NCI-H1417 (cell line): ENCODE data around the gene OVCA2.
A peak's percentile ranks its signal among the peaks of the same experiment; 100 is the strongest.

Source experiments
- DNase-seq, 3 experiments: peaks; one replicate each; lab custom pipeline; 2025; lab: John Stamatoyannopoulos, UW

Gene OVCA2

DNA sequence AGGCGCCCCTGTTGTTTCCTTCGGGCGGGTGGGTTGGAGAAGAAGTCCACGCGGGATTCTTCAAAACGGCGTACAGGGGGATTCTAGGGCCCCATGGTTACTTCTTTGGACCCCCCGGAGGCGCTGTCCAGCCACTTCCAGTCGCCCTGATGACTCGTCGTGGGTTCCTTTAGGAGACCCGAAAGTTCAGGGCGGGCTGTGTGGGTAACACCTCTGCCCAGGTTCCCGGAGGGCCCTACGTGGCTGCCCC lies 12.4 kb downstream of the OVCA2 start:
- DNase-seq: no peak

DNA sequence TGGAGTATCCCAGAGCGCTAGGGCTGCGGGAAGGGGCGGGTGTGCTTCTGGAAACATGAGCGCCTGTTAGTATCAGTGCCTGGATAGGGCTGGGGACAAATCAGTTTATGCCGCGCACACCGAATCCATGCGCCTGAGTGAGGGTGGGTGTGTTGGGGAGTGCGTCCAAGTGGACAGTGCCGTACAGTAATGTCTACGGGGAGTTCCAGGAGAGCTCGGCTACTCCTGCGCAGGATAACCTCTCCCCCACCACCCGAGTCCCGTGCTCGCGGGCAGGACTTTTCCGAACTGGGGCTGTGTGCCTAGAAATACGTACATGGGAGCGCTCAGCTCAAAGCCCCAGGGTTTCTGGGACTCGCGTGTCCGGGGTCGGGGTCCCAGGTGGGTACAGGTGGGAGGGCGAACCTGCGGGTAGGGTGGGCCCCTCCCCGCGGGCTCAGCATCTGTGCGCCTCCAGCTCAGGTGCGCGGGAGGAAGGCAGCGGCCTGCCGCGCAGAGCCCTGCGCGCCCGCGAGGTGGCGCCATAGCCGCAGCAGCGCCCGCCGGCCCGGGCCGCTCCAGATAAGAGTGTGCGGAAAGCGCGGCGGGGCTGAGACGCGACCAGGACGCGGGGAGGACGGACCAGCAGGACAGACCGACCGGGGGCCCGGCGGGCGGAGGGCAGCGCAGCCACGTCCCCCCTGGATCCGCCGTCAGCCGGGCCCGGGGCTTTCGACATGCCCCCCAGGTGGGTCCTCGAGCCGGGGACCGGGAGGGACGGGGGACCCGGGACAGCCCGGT lies 12.9 kb downstream of the OVCA2 start, which contains the start of gene HIC1:
HIC1 (plus strand) TSS at position 592 of the 780 bp plus-strand sequence. CDS start 1,588 bp downstream, outside the sequence.
- DNase-seq: peak; percentile 32 to 58 (median 53)

DNA sequence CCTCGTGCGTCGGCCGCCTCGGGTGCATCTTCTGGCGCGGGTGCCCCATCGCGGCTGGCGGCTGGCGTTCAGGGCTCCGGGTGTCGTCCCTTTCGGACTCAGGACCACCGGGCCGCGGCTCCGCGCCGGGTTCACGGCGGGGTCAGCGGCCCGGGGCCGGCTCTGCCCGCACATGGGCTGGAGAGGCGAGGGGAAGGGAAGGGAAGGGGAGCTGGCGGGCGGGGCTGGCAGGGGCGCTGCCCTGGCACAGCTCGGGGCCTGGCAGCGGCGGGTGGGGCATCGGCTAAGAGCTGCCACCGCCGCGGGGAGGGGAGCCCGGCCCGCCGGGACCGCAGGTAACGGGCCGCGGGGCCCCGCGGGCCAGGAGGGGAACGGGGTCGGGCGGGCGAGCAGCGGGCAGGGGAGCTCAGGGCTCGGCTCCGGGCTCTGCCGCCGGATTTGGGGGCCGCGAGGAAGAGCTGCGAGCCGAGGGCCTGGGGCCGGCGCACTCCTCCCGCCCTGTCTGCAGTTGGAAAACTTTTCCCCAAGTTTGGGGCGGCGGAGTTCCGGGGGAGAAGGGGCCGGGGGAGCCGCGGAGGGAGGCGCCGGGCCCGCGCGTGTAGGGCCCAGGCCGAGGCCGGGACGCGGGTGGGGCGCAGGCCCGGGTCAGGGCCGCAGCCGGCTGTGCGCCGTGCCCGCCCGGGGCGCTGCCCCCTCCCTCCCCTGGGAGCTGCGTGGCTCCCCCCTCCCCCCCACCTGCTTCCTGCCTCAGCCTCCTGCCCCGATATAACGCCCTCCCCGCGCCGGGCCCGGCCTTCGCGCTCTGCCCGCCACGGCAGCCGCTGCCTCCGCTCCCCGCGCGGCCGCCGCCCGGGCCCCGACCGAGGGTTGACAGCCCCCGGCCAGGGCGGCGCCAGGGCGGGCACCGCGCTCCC lies 13.7 kb downstream of the OVCA2 start:
- DNase-seq: no peak

DNA sequence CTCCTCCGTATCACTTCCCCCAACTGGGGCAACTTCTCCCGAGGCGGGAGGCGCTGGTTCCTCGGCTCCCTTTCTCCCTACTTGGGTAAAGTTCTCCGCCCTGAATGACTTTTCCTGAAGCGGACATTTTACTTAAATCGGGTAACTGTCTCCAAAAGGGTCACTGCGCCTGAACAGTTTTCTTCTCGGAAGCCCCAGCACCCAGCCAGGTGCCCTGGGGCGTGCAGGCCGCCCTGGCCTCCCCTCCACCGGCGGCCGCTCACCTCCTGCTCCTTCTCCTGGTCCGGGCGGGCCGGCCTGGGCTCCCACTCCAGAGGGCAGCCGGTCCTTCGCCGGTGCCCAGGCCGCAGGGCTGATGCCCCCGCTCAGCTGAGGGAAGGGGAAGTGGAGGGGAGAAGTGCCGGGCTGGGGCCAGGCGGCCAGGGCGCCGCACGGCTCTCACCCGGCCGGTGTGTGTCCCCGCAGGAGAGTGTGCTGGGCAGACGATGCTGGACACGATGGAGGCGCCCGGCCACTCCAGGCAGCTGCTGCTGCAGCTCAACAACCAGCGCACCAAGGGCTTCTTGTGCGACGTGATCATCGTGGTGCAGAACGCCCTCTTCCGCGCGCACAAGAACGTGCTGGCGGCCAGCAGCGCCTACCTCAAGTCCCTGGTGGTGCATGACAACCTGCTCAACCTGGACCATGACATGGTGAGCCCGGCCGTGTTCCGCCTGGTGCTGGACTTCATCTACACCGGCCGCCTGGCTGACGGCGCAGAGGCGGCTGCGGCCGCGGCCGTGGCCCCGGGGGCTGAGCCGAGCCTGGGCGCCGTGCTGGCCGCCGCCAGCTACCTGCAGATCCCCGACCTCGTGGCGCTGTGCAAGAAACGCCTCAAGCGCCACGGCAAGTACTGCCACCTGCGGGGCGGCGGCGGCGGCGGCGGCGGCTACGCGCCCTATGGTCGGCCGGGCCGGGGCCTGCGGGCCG lies 14.7 kb downstream of the OVCA2 start:
- no peak for DNase-seq

DNA sequence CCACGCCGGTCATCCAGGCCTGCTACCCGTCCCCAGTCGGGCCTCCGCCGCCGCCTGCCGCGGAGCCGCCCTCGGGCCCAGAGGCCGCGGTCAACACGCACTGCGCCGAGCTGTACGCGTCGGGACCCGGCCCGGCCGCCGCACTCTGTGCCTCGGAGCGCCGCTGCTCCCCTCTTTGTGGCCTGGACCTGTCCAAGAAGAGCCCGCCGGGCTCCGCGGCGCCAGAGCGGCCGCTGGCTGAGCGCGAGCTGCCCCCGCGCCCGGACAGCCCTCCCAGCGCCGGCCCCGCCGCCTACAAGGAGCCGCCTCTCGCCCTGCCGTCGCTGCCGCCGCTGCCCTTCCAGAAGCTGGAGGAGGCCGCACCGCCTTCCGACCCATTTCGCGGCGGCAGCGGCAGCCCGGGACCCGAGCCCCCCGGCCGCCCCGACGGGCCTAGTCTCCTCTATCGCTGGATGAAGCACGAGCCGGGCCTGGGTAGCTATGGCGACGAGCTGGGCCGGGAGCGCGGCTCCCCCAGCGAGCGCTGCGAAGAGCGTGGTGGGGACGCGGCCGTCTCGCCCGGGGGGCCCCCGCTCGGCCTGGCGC lies 15.4 kb downstream of the OVCA2 start:
- DNase-seq: no peak

DNA sequence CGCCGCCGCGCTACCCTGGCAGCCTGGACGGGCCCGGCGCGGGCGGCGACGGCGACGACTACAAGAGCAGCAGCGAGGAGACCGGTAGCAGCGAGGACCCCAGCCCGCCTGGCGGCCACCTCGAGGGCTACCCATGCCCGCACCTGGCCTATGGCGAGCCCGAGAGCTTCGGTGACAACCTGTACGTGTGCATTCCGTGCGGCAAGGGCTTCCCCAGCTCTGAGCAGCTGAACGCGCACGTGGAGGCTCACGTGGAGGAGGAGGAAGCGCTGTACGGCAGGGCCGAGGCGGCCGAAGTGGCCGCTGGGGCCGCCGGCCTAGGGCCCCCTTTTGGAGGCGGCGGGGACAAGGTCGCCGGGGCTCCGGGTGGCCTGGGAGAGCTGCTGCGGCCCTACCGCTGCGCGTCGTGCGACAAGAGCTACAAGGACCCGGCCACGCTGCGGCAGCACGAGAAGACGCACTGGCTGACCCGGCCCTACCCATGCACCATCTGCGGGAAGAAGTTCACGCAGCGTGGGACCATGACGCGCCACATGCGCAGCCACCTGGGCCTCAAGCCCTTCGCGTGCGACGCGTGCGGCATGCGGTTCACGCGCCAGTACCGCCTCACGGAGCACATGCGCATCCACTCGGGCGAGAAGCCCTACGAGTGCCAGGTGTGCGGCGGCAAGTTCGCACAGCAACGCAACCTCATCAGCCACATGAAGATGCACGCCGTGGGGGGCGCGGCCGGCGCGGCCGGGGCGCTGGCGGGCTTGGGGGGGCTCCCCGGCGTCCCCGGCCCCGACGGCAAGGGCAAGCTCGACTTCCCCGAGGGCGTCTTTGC lies 16.2 kb downstream of the OVCA2 start:
- DNase-seq: no peak

DNA sequence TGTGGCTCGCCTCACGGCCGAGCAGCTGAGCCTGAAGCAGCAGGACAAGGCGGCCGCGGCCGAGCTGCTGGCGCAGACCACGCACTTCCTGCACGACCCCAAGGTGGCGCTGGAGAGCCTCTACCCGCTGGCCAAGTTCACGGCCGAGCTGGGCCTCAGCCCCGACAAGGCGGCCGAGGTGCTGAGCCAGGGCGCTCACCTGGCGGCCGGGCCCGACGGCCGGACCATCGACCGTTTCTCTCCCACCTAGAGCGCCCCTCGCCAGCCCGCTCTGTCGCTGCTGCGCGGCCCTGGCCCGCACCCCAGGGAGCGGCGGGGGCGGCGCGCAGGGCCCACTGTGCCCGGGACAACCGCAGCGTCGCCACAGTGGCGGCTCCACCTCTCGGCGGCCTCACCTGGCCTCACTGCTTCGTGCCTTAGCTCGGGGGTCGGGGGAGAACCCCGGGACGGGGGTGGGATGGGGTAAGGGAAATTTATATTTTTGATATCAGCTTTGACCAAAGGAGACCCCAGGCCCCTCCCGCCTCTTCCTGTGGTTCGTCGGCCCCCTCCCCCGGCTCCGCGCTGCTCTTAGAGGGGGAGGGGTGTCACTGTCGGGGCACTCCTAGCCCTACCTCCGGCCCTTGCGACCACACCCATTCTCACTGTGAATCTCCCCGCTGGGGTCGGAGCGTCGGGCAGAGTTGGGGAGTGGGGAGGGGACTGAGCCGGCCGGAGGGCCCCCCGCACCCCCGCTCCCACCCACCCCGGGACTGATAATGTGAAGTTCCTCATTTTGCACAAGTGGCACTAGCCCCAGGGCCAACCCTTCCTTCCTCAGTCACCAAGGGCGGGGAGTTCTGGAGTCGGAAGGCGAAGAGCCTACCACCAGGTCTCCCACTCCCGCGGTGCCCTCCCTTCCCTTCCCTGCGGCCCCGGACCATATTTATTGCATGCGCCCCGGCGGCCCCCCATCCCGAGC lies 17.0 kb downstream of the OVCA2 start:
- DNase-seq: no peak

DNA sequence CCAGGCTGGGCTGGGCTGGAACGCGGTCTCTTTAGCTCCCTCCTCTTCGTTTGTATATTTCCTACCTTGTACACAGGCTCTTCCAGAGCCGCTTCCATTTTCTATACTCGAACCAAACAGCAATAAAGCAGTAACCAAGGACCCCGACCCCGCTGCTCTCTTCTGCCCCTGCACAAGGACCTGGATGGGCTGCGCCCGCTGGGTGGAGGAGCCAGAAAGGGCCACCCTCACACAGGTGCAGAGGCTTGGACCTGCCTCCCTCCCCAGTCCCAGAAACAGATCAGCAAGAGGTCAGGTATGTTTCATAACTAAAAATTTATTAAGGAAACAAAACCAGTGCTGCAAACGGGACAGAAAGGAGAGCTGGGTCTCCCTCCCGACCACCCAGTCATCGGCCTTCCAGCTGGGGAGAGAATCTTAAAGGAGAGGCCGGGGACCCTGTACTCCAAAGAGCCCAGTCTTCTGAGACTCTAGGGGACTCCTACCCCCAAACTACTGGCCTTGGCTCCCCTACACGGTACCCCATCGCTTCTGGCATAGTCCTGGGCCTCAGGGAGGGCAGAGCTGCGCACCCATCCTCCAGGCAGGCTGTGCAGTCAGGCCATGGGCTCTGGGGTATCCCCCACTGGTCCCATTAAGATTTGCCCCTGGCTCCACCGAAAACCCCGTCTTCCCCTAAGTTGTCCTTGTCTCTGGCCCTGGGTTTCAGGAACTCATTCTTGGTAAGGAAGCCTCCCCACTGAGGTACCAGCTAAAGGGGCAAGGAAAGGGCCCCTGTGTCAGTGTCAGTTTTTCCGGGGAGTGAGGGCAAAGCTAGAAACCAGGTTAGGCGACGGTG lies 17.9 kb downstream of the OVCA2 start:
- no peak for DNase-seq

DNA sequence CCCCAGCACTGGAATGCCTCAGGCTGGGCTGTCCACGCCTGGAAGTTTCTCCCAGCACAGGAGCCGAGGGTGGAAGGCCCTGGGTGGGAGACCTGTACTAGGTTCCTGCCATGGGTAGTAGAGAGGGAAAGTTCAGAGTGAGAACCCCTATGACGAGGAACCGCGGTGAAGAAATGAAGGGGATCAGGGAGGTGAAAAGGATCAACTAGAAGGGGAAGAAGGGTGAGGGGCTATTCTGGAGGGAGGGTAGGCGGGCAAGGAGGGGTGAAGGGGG lies 18.5 kb downstream of the OVCA2 start:
- no peak for DNase-seq

DNA sequence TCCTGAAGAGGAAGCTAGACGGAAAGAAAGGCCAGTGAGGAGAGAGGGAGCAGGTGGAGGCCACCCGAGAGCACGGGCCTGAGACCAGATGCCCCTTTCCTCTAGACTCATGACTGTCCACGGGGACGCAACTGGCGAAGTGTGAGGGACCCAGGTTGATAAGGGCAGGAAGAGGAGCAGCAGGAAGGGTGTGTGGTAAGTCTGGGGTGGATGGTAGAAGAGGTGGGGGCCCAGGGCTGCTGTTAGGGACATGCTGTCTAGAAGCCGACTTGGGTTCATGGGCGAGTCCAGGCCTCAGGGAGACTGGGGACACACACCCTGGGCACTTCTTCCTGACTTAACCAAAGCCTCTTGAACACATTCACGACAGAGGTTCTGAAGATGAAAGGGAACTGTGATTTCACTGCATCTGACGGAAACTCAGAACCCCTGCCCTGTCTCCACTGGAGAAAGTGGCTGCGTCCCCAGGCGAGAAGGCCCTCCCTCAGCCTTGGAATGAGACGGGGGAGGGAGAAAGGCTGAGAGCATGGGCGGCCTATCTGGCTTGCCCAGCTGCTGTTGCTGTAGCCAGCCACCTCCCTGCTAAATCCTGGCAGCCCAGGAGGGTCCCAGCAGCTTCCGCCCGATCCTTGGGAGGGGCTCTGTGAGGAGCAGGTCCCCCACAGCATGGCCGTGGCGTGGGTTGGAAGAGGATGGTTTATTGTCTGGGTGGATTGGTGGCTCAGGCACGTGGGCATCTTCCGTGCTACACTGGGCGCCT lies 19.0 kb downstream of the OVCA2 start:
- no peak for DNase-seq

DNA sequence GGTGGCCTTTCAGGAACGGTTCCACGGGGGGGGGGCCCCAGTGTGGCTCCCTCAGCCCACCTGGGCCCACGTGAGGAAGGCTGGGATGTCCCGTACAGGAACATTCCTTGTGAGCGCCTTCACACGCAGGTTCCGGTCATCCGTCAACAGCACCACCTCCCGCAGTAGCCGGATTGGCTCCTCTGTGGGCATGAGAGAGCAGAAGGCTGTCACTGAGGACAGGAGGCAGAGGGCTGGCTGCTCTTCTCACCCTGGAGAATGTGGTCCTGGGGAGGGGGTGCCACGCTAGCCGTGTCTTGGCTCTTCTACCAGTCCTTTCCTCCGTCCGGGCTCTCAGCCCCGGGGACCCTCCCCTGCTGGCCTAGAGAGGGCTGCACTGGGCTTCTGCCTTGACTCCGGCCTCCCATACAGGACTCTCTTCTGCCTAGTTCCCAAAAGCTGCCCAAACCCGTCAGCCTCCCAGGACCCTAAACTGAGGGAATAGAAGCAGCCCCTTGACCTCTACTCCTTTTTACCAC lies 19.7 kb downstream of the OVCA2 start:
- no peak for DNase-seq

DNA sequence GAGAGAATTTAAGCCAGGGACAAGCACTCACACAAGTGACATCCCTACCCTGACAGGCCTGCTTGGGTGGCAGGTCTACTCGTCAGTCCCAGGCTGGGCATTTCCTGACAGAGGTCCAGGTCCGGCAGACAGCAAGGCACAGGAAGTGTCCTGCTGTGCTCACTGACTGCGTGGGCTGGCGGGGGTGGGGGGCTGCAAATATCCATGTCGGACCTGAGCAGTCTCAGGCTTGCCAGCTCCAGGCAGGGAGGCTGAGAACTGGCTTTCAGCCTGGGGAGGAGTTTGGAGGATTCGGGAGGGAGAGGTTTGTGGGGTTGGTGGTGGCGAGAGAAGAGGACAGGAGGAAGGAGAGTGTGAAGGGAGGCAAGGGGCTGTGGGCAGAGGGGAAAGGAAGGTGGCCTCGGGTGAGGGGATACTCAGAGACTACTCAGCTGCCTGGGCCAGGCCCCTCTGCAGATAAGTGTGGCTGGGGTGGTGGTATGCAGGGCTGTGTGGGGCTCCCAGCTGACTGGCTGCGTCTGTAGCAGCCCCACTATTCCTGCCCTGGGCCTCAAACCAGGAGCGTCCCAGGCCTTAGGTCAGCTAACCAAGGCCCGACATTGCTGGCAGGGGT lies 20.9 kb downstream of the OVCA2 start:
- DNase-seq: peak in 1 of 3 experiments; percentile 1

DNA sequence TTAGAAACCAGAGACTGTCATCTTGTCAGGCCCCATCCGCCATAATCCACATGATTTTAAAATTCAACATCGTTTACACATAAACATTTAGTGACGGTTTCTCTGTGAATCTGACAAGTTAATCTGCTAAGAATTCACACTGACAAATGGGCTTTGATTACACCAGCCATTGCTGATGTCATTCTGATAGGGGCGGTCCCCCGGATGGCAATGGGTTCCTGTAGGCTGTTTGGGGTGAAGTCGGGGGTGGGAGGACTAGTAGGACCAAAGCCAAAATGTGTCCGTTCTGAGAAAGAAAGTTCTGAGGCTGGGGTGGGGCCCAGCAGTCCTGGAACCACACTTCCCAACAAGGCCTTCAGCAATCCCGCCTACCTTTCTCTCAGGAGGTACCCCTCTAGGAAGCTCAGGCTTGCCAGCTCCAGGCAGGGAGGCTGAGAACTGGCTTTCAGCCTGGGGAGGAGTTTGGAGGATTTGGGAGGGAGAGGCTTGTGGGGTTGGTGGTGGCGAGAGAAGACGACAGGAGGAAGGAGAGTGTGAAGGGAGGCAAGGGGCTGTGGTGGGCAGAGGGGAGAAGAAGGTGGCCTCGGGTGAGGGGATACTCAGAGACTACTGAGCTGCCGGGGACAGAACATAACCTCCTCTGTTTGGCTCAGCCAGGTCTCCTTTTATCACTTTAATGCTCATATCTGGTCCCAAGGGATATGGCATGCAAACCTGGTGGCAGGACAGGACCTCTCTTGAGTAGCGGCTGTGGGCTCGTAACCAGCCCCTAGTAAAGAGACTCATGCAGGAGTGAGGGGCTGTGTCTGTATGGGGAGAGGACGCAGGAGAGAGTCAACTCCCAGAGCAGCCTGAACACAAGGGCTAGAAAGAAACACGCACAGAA lies 21.7 kb downstream of the OVCA2 start:
- DNase-seq: no peak

DNA sequence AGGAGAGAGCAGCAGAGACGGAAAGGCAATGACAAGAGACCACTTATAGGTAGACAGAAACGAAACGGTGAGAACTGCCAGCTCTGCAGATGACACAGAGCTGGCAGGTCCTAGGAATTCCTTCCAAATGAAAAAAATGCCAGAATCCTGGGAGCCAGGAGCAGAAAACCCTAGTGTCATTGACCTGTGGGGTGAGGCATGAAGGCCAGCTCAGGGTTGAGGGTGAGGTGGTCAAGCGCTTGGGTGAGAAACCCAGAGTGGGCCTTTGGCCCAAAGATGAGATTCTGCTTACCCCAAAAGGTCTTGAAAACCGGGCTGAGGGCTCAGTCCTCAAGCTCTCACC lies 22.3 kb downstream of the OVCA2 start:
- no peak for DNase-seq

DNA sequence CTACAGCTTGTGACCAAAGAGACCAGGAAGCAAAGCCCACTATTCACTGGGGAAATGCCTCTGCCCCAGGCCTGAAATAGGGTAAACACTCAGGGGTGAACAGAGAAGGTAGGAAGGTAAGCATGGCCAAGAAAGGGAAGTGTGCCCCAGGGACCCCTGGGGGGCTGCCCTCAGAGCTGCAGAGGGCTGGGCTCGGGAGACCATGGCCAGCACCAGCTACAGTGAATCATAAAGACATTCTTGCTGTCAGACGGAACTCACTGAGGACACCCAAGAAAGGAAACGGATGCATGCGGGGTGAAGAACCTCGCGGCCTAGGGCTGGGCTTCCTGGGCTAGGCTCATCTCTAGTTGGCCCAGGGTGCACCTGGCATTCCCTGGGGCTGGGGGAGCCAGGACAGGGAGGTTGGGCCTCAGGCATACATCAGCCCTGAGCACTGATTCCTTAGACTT lies 22.7 kb downstream of the OVCA2 start:
- no peak for DNase-seq

DNA sequence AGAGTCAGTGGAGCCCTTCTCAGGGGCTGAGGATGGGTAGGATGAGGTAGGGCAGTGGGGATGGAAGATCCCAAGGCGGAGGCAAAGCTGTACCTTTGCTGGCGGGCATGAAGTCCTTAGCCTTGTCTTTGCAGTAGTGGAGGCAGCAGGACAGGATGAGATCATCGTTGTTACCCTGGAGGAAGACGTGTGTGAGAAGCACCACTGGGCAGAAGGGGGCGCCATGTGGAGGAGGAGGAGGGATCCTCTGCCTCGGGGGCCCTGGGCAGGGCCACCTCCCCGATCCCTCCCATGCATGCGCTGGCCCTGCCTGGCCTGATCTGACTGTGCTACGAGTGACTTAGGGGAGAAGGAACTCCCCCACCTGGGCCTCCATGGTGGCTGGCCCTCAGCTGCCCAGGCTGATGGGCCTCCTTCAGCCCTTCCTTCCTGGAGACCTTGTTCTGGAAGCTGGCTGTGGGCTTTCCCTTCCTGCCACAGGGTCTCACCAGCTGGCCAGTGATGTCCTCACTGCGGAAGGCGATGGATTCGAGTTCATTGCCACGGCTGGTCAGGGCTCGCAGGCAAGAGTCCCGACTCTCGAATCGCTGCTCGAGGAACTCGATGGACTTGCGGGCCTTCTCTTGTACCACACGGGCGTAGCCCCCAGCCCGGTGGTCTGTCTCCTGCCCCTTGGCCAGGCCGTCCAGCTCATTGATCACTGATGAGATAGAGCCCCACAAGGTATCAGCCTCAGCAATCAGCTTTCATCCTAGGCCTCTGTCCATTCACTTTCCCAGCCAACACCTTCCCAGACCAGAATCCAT lies 23.4 kb downstream of the OVCA2 start:
- no peak for DNase-seq
